HL-60/S4 (cell line): ENCODE results near the gene IRF4.
"Not testable (repeated sequence)": the region's sequence is repeated elsewhere in the genome, so short reads cannot be mapped to it uniquely, and the experiment has no call there.

Source experiments
- in situ Hi-C: fragments of 300-500 bp; cut with MboI; formaldehyde crosslinking; loops from 2 replicates; pipeline ENCODE4 v1.14.3; 2022; ENCODE audit warnings: low sequenced_read_pairs

Gene IRF4

DNA sequence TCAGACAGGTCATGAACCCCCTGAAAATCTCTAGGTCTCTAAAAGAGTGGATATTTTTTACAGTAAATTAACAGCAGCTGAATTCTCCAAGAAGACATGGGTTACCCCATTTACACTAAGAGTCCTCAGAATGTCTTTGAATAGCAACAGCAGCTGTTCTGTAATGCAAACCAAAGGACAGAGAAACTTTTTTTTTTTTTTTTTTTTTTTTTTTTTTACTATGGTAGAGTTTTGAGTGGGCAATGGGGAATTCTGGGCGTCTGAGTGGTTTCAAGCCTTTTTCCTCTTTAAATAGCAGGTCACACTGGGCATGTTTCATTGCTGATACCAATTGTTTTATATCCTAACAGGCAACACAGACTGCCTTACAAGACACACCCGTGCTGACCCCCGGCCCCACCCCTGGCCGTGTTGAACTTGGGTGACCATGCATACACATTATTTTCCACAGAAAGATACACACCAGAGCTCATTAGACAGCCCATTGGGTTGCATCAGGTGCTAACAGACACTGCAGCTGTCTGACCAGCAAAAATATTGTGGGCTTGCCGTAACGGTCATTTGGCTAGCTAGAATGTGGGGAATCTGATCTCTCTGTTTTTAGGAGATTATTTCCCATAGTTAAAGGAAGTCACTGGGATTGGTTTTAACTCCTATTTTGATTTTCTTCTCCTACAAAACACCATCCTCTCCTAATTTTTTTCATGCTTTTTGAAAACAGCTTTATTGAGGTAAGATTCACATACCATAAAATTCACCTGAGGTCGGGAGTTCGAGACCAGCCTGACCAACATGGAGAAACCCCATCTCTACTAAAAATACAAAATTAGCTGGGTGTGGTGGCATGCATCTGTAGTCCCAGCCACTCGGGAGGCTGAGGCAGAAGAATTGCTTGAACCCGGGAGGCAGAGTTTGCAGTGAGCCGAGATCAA, 26.7 kb upstream of the IRF4 start:
- in situ Hi-C loops: no loop called here

DNA sequence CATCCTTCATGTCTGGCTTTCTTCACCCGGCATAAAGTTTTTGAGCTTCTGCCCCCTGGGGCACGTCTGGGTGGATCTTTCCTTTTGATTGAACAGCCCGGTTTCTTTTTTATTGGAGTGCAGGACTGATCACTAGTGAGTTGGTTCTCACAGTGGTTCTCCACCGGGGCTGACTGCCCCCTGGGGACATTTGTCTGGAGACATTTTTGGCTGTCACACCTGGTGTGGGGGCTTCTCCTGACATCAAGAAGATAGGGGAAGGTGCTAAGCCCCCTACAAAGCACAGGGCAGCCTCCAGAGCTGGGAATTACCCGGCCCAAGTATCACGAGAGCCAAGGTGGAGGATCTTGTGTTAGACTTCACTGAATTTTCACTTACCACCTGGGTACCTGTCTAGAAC, 25.7 kb upstream of the IRF4 start:
- in situ Hi-C loops: no loop called here

DNA sequence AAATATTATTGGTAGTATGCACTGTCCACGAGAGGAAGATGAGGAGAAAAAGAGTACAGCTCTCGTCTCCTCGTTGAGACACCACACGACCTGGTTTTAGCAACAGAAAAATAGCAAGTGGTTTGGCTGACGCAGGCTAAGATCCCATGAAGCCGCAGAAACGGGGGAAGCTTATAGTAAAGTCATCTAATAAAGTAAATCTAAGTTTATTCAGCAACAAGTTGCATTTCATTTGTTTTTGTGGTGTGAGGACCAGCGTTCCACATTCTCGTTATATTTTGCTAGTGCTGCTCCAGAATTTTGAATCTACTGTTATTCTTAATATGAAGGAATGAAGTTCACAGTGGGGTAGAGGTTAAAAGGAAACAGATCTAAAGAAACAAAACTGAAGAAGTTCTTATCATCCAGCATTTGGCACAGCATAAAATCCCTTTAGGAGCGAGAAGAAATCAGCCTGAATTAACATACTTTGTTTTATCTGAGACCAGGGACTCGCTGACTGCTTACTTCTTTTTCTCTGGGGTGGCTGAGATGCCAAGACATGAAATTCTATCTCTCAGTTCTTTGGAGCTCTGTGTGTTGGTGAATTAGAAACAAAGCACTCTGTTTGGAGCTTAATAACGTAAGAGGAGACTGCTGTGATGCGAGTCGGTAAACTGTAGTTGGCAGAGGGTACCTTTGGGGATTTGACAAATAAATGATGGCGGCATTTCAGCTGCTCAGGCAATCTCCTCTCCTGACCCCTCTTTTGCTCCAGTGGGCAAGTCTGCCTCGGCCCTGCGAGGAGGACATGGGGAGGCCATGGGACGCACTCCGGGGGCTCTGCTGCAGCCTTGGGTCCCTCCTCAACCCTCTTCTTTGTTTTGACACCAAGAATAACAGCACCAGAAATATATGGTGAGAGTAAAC, 24.9 kb upstream of the IRF4 start:
- in situ Hi-C loops: no loop called here

DNA sequence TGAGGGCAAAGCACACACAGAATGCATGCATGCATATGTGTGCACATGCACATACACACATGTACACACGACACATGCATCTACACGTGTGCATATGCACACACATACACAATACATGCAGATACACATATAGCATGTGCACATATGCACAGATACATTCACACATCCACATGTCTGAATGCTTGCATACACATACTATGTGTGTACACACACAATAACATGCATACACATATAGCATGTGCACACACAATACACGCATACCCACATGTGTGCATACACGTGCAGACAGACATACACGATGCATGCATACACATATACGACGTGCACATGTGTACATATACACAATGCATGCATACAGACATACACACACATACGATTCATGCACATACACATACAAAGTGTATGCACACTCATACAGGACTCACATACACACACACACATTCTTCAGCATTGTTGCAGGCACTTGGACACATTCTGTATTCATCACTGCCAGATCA, 24.2 kb upstream of the IRF4 start:
- in situ Hi-C loops: no loop called here

DNA sequence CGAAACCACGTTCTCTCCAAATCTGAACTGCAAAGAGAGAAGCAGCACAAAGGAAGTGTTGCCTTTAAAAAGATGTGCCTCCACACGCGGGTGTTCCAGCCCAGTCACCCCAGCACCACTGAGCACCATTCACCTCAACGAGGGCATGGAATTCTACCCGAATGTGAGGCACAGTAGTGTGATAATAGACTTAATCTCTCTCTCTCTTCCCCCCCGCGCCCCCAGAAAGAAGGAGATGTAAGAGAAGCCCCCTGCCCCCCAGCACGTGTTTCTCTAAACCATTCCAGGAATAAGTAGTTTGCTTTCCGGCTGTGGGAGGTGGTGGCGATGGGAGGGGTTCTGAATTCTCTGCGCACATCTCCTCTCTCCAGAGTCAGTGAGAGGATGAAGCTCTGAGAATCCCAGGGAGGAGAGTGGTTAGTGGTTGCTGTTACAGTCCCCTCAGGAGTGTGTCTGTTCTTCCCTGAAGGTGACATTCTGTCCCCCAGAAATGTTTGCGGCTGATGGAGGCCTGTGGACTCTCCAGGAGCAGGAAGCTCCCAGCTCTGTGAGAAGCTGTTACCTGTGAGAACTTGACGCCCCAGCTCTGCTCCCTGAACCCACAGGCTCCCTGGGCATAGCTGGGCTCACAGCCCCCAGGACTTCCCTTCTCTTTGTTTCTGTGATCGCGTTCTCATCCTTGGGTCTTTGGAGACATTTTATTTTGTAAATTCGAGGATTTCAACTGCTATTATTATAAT, 23.5 kb upstream of the IRF4 start:
- in situ Hi-C loops: no loop called here

DNA sequence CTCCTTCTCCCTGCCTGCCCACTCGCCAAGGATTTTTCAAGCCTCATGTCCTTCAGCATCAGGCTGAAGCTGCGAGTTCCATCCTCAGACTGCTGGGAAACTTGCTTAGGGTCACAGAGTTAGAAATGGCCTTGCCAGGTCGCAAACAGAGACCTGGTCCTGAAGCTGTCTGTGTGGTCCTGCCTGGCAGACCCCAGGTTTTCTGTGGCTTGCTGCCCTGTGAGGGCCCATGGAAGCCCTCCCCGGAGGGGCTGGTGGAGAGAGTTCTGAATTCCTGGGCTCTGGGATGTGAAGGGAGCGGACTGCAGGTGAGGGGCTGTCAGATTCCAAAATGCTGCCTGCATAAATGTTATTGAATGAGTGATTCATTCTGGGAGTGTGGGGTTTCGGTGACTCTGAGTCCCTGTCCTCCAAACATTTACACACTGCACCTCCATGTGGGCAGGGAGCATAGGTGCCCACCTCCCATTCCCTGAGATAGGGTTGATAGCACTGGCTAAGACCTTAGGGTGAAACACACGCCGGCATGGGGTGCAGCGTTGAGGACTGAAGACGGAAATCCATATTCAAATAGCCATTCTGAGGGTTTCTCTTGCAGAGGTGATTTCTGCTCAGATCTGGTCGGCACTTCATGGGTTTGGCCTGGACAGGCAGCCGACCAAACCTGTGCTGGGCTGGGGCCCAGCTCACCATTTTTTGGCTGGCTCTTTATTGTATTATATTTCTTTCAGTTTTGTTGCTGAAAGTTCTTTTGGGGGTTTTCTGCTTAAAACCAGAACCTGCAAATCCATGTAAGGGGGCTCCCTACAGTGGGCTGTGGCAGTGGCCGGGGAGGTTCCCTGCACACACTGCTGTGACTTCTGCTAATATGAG, 21.8 kb upstream of the IRF4 start:
- in situ Hi-C loops: no loop called here

DNA sequence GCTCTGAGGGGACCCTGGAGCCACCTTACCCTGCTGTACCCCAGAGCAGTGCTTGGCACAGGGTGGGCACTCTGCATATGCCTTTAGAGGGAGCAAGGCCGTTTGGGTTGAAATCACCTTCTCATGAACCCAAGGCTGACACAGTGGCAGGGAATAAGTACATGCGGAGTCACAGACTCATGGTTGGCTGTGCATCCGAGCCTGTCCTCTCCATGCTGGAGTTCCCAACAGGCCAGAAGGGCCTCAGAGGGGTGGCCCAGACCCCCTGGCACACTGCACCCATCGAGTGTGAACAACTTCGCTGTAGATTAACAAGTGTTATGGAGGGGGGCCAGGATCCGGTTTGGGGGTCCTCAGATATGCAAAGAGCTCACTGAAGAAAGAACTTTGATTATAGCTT, 21.0 kb upstream of the IRF4 start:
- in situ Hi-C loops: no loop called here

DNA sequence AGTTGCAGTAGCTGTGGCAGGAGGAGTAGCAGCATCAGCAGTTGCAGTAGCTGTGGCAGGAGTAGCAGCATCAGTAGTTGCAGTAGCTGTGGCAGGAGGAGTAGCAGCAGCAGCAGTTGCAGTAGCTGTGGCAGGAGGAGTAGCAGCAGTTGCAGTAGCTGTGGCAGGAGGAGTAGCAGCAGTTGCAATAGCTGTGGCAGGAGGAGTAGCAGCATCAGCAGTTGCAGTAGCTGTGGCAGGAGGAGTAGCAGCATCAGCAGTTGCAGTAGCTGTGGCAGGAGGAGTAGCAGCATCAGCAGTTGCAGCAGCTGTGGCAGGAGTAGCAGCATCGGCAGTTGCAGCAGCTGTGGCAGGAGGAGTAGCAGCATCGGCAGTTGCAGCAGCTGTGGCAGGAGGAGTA, 19.7 kb upstream of the IRF4 start:
- in situ Hi-C loops: not testable (repeated sequence)

DNA sequence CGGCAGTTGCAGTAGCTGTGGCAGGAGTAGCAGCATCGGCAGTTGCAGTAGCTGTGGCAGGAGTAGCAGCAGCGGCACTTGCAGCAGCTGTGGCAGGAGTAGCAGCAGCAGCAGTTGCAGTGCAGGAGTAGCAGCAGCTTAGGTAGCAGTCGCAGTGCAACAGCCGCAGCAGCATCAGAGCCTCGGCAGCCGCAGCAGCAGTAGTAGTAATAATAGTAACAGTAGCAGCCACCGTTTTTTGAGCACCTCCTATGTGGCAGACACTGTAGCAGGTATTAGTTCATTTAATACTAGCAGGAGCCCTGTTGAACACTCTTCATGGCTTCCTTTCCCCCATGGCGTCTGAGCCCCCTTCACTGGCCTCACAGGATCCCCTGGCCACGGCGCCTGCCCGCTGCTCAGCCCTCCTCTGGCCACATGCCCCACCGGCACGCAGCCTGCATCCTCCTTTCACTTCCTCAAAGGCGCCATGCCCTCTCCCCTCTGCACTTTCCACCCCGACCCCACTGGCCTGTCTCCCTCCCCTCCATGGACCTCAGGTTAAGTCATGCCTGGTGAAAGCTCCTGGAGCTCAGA, 19.1 kb upstream of the IRF4 start:
- in situ Hi-C loops: no loop called here

DNA sequence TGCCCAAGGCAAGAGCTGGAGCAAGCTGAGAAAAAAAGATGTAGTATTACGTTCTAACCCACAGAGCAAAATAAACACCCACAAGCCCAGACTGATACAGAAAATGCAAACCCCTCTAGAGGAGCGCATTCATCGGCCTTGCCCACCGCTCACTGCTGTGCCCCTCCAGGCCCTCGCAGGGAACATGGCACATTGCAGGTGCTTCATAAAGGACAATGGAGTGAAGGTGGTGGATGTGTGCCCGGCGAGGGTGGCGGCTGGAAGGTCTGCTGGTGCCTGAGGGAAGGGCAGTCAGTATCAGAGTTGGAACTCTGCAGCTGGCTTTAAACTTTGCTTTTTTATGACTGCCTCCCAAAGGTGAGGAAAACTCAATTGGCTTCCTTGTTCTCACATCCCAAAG, 18.5 kb upstream of the IRF4 start:
- in situ Hi-C loops: no loop called here

DNA sequence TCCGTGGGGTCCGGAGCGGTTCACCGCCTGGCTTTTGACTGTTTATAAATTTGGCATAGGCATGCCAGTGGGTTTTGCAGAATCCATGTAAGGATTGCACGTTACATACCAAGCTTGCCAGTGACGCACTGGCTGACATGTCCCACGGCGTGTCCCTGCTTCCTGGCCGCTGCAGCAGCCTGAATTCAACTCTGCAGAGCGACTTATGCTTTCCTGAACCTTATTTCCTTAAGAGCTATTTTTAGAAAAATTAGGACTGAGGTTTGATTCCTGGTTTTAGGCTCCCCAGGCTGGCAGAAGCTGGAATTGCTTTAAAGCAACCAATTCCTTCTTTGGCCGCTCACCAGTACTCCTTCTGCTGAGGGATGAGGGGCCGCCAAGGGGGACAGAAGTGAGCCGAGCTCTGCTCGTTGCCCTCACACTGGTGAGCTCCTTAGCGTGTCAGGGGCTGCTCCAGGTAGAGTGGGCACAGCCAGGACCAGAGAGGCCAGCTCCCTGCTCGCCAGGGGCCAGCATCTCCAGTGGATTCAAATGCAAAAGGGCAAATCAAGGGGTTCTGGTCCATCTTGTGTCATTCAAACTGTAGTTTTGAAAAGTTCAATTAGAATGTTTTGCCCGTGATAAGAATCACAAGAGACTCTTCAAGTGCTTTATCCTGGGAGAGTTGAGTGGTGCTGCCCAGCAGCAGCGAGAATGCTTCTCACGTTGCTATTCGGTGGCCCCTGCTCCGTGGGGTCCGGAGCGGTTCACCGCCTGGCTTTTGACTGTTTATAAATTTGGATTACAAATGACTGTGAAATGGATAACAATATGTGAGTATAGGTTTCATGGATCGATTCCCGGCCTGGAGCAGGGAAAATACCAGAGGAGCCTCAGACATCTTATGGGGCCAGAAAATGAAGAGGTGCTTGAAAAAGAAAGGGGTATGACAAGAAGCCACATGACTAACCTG, 17.5 kb upstream of the IRF4 start:
- in situ Hi-C loops: no loop called here

DNA sequence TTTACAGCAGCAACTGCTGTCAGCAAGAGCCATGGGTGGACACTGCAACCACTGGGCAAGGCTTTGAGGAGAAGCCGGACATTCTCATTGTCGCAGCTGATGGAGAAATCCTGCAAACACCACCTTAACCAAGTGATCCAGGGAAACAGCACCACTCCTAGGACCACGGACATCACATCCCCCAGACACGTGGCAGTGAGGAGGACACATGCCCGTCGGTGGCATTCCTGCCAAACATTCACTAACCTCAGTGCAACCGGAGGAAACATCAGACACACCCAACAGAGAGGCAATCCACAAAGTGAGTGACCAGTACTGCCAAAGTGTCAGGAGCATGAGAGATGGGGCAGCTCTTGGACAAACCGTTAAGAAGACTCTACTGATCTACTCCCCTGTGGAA, 16.6 kb upstream of the IRF4 start:
- in situ Hi-C loops: no loop called here

DNA sequence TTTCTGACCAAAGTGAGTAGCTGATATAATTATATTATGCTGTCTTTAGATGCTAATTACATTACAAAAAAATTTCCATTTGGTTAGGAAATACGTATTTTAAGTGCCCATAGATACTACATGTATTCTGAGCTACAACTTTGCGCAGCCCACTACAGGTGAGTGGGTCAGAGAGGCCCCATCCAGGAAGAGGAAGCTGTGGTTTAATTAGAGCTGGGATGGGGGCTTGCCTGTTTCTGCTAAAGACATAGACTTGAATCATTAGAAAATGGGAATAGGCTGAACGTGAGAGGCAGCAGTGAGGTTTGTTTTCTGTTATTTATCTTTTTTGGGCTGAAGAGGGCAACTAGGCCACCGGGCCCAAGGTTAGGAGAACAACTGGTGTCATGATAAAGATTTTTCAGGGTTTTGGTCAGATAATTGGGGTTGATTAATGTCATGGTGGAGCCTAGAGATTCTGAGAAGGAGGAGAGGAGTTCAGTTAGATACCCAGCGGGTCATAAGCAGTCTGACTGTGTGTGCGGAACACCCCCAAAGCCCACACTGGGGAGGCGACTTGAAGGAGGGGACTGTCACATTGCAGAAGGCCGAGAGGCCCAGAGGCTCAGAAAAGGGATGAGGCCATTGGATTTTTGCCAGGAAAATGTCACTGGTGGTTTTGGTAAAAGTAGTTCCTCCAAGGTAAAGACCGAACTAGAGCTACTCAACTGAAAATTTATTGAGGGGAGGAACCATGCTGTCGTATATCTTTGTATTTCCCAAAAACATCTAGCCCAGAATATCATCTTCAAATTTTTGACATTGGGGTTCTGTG, 14.5 kb upstream of the IRF4 start:
- in situ Hi-C loops: no loop called here

DNA sequence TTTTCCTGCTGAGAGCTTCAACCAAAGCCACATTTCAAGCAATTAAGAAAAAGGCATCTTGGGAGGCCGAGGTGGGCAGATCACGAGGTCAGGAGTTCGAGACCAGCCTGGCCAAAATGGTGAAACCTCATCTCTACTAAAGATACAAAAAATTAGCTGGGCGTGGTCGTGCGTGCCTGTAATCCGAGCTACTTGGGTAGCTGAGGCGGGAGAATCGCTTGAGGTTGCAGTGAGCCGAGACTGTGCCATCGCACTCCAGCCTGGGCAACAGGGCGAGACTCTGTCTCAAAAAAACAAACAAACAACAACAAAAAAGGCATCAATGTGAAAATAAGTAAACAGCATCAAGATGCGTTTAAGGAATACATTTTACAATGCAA, 13.9 kb upstream of the IRF4 start:
- in situ Hi-C loops: not testable (repeated sequence)

DNA sequence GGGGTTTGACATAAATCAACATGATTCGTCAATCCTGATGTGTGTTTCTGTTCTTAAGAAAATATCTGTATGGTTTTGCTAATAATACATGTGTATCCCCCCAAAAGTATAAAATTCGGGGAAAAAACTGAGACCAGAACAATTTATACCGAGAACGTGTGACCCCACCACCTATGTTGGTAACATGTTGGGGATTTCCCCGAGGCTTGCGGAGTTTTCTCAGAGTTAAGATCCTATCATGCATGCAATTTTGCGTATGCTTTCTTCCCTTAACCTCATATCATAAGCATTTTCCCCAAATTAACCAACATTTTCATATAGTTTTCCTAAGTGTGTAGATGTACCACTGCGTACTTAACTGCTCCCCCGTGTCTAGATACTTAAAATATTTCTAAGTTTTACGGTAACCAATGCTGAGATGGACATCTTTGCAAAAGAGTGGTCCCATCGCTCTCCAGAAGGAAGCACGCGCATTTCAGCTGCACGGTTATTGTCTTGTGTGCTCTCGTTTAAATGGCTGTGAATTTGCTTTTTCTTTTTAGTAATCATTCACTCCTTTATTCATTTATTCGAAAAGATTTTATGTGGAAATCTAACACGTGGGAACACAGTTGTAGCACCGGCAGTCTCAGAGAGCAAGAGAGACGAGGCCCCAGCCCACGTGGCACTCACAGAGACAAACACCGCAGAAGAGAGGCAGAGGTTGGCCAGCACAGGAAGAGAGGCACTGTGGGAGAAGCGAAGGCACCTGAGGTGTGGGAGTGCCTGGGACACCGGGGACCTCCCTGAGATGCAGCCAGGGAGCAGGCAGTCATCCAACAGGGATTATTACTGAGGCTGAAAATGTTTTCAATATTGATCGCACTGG, 13.2 kb upstream of the IRF4 start:
- in situ Hi-C loops: no loop called here

DNA sequence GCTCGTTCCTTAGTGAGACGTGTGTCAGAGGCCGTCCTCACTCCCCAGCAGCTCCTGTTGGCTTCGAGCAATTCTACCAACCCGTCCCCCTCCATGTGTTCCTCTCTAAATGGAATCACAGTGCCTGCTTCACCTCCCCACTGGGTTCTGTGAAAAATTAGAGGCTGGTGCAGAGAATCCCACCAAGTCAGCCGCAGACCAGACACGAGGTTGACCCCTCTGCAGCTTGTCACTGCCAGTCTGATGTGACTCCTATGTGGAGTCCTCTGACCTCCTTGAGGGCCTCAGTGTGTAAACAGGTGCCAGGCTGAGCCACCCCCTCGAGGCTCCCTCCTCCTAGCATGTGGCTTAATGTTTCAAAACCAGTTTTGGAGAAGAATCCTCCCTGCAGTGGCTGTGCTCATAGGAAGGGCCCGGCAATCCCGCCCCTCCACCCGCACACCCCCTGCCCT, 12.6 kb upstream of the IRF4 start:
- in situ Hi-C loops: no loop called here
